HG02884 (cell line): ENCODE measurements around the gene RGS6.

Experiments used
- ATAC-seq: cut with Tn5 transposase; IDR thresholded peaks from one replicate; pipeline ENCODE4 v1.9.1; 2021; ENCODE audit warnings: mild to moderate bottlenecking, moderate library complexity; ENCODE audit not compliant: unreplicated experiment

RGS6 gene

DNA sequence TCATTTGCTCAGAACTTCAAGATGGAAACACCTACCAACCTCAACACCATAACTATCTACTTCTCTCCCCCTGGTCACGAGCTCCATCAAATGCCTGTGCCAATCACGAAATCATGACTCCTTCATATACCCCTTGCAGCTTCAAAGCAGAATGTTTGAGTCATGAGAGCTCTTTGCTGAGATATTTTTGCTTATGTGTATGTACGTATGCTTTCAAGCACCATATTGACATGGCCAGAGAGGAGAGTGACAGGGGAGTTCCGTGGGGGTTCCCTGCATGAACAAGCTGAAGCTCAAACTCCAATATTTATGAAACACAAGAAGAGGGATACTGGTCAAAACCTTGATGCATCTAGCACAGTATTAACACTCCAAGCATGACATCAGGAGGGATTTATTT, 587.3 kb downstream of the RGS6 start:
- peak; percentile 2 for ATAC-seq

DNA sequence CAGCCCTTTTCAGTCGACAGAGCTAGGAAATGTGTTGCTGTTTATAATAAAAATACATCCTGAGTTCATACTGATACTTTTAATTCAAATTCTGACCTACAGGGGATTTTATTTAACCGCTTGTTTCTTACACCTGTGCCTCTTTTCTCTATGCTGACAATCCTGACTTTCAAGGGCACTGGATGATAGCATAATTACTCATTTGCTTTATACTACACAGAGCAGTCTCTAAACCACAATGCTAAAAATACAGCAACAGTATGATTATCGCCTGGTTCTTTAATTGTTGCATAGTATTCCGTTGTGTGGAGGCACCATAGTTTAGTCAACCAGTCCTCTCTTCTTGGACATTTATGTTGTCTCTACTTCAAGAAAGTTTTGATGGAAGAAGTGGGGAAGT, 588.8 kb downstream of the RGS6 start:
- ATAC-seq = peak; percentile 41

DNA sequence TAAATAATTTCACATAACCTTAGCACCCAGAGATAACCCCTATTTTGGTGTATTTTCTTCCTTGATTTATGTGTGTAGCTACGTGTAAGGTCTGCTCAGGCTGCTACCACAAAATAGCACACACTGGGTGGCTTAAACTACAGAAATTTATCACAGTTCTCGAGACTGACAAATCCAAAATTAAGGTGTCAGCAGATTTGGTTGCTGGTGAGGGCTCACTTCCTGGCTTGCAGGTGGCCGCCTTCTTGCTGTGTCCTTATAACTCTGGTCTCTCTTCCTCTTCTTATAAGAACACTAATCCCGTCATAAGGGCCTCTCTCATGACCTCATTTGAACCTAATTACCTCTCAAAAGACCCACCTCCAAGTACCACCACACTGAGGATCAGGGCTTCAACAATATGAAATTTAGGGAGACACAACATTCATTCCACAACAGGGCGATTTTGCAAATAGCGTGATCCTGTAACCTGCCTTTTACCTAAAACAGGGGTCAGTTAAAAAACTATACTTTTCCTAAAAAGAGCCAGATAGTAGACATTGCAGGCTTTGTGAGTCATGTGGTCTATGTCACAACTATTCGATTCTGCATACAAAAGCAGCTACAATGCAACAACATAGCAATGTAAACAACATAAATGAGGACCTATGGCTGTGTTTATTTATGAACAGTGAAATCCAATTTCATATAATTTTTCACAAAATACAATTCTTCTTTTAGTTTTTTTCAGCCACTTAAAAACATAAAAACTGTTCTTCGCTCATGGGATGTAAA, 589.9 kb downstream of the RGS6 start:
- no peak for ATAC-seq

DNA sequence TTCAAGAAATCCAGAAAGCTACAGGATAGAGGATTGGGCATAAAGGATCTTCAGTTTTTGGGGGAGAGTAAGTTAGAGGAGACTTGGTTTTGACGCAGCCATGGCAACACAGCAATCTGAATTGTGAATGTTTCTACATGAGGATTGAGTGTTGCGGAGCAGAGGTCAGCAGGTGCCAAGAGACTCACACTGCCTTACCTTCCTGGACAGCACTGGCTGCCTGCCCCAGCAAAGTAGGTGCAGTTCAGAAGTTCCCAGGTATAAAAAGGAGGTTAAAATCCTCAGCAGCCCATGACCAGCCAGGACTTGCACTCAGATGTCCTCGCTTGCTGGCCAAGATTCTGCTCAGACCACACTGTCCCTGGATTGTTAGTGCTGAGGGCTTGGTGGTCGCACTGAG, 590.6 kb downstream of the RGS6 start:
- no peak for ATAC-seq

DNA sequence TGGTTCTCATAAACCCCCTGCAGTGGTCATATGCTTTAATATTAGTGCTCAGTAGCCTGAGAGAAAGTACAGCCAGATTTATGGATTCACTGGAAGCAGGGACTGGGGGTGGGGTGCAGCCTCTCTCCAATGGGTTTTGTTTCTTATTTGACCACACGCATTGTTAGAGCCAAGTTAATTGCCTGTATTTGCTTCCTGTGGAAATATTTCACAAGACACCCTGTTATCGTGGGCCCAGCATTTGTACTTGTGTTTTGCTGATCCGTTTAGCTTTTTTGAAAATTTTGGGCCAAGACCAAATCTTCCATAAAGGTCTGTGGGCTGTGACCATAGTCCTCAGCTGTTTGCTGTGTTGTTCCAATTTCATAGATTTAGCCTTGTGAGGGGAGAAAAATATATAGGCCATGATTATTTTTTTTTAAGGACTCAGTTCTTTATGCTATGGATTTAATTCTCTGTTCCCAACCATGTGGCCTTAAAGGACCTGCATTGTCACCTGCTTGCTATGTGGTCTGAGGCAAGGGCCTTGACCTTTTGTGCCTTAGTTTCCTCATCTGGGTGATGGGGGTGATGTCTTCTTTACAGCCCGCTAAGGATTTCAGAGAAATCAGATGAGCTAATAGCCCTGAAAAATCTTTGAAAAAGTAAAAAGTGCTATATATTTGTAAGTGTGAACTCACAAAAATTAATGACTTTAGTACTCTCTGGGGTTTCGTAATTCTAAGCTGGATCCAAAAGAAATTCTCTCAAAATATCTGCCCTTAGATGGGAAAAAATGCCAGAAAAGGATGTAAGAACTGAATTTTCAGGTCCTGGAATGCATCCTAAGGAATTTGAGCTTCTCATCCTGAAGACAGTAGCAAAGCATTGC, 591.4 kb downstream of the RGS6 start:
- no peak for ATAC-seq

DNA sequence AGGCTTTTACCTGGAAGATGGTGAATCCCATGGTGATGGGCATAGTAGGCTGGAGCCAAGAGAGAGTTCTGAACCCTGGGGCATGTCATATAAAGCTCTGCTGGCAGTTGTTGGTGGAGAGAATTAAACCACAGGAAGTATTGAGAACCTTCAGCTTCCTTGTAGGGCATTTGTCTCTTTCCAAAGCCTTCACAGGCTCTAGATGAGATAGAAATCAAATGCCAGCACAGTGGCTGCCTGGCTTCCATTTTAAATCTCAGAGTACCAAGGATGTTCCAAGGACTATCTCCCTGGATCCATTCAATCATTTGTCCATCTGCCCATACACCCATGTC, 592.0 kb downstream of the RGS6 start:
- no peak for ATAC-seq

DNA sequence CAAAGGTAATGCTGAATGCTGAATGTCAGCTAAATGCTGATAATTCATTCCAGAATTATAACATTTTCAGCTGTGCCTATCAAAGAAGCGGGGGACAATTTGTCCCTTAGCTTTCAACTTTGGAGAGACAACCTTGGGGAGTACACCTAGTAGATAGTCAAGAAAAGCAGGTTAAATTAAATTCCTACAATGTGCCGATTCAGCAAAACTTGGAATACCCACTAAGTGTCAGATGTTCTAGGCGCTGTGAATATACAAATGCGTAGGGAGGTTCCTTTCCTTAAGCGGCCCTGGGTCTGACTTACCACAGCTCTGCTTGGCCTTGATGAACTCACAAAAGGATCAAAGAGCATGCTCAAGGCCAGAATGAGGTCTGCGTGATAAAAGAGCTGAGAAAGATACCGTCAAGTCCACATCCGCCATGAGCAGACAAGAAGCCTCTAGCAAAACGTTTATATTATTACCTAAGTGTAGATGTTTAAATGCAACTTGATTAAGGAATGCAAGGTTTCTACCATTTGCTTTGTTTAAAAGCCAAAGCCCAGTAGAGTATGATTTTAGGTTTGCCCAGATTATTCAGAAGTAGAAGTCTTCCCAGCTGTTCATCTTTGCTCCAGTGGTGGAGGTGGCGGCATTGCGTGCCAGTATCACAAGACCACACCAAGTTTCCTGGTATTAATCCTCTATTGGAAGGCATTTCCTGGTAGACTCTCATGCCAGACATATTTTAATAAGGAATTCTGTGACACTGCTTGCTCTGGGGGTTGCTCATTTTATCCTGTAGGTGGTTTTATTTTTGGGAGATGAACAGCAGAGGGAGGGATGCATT, 593.1 kb downstream of the RGS6 start:
- no peak for ATAC-seq

DNA sequence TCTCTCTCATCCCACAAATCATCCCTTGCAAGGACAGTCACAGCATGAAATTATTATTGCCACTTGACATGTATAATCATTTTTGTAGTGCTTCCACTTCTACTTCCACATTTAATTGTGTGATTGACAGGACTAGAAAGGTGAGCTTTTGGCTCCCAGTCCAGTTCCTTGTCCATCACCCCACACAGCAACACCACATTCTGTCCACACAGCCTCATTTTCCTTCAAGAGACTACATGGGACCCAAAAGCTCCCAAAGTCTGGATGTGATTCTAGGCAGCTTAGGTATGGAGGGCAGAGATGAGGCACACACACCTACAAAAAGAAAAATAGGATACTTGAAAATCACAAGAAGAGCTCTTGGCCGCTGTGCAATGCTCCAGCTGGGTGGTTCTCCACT, 595.4 kb downstream of the RGS6 start:
- ATAC-seq = no peak

DNA sequence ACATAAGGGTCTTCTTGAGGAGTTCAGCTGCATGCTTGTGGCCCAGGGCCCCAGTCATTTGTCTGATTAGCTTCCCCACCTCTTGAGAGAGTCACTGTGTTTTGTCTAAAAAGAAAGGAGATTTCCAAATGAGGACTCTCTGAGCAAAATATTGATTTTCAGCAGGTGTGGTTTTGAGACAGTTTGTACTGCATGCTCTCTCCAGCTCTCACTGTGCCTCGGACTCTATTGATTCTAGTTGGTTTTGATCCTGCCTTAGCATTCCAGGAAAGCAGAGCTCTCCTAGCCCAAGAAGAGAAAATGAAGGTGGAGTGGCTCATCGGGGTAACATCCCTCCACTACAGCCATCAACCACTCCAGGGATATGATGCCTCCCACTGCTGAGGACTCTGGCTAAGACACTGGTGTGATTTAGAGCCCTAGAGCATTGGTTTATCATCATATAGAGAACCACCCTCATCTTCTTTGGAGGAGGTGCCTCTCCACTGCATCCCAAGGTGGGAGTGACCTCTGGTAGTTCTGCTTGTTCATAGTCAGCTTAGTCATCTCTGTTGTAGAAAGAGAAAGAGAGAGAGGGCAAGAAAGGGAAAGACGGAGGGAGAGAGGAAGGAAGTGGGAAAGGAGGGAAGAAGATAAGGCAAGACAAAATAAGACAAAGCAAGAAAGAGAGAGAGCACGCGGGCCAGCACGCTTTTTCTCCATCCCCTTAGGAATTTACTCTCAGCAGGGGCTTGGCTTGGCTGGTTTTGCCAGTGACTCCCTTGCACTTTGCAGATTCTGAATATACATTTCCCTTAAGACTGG, 596.0 kb downstream of the RGS6 start:
- no peak for ATAC-seq

DNA sequence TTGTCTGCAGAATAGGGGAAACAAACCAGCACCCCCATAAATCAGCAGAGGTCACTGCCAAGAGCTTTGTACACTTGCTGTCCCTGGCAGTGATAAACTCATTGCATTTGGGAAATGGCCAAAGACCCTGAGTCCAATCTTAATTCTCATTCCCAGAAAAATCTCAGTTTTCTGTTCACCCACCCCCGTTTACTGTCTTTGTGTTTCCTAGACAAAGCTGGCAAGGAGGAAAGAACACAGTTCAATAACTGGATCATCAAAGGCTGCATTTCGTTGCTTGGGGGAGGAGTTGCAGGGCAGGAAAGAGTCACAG, 596.6 kb downstream of the RGS6 start:
- no peak for ATAC-seq

DNA sequence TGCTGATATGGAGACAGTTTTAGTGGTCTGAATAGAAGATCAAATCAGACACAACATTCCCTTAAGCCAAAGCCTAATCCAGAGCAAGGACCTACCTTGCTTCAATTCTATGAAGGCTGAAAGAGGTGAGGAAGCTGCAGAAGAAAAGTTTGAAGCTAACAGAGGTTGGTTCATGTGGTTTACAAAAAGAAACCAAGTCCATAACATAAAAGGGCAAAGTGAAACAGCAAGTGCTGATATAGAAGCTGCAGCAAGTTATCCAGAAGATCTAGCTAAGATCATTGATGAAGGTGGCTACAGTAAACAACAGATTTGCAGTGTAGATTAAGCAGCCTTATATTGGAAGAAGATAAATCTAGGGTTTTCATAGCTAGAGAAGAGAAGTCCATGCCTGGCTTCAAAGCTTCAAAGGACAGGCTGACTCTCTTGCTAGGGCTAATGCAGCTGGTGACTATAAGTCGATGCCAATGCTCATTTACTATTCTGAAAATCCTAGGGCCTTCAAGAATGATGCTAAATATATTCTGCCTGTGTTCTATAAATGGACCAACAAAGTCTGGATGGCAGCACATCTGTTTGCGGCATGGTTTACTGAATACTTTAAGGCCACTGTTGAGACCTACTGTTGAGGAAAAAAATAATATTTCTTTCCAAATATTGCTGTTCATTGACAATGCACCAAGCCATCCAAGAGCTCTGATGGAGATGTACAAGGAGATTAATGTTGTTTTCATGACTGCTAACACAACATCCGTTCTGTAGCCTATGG, 600.6 kb downstream of the RGS6 start:
- ATAC-seq = no peak

DNA sequence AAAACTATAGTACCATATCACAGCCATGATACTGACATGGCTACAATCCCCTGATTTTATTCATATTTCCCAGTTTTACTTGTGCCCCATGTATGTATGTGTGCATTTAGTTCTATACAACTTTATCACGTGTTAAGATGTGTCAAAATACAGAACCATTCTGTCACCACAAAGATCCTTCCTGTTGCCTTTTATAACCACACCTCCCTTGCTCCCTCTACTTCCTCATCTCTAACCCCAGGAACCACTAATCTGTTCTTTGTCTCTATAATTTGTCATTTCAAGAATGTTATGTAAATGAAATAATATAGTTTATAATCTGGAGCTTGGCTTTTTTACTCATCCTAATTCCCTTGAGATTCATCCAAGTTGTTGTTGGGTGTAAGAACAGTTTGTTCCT, 603.3 kb downstream of the RGS6 start:
- ATAC-seq = peak; percentile 57

DNA sequence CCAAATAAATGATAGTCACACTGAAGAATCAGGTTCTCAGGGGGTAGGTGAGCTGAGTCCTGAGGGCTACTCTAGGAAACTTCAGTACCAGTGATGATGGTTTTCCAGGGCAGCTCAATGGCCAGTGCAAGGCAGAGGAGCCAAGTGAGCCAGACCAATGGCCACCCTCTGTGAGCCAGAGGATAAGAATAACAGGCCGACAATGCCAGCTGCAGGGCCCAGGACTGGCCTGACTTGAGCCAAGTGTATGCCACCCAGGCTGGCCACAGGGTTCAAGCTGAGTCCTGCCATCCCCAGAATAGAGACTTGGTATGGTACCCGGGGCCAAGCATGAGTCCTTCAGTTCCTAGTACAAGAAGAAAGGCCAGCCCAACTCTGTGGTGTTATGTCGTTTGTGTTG, 606.2 kb downstream of the RGS6 start:
- no peak for ATAC-seq

DNA sequence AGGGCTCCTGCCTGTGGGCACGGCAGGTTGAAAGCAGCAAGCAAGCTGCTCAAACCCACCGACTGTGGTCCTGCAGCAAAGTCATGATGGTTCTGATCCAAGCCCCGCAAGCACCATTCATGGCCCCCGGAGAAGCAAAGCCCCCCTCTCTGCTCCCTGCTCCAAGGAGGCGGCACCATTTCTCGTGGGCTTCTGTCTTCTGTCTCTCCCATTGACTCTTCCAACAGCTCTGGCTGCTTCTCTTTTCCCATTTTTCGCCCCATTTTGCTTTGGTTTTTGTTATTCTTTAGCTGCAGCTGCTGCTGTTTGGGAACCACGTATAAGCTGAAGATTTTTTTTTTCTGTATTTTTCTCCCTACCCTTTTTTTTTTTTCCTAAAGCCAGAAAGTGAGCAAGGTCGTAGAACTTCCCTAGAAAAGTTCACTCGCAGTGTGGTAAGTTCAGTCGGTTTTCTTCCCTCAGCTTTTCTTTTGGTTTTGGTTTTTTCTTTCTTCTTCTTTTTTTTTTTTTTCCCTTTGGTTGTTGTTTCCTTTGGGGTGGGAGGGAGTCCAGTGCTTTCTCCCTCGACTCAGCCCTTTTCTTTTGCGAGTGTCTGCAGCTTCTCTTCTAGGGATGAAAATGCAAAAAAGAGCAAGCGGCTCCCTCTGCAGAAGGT, 607.6 kb downstream of the RGS6 start:
- no peak for ATAC-seq

DNA sequence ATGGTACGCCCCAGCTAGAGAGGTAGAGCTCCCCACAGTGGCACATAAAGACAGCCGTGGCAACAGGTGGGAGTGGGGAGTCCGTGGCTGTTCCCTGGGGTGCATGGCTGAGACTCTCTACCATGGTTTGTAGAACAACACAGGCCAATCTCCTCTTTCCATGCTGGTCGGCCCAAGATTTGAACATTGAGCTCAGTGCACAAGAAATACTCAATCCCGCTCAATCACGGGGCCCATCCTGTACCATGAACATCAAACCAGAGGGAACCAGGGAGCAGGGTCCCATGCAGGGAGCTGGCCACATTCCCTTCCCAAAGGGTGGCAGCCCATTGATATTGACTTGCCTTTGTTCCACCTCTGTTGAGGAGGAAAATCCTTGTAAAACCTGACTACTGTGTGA, 608.6 kb downstream of the RGS6 start:
- ATAC-seq = no peak

DNA sequence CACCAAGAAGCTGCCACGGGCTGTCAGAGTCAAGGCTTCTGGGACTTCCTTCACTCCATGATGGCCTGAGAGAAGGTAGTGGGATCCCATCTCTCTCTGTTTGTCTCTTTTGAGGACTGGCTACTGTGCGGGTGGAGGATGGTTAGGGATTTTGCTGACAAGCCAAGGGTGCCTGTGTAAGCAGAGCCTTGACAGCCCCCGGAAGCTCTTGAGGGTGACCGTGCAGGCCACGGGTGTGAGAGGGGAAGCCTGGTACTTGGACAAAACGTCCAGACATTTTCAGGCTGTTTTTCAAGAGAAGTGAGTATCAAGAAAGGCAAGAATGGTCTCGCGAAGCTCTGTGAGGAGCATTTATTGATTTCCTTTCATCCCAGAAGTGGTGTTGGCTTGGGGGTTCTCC, 609.3 kb downstream of the RGS6 start:
- ATAC-seq = no peak

DNA sequence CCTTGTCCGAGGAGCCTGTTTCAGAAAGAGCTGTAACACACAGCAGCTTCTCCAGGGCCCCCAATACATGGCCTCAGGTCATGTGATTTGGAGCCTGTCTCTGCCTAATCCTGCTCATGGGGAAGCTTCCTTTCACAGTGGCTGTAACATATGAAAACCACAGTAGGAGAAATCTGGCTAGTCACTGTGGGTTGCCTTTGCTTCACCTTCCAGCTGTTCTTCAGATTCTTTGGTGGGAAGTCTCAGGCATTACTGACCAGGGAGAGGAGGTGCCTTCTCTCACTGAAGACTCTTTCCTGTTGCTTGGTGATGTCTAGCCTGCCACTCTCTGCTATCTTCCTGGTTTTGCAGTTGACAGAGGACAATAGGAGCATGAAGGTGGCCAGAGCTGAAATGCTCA, 611.1 kb downstream of the RGS6 start:
- ATAC-seq = no peak

DNA sequence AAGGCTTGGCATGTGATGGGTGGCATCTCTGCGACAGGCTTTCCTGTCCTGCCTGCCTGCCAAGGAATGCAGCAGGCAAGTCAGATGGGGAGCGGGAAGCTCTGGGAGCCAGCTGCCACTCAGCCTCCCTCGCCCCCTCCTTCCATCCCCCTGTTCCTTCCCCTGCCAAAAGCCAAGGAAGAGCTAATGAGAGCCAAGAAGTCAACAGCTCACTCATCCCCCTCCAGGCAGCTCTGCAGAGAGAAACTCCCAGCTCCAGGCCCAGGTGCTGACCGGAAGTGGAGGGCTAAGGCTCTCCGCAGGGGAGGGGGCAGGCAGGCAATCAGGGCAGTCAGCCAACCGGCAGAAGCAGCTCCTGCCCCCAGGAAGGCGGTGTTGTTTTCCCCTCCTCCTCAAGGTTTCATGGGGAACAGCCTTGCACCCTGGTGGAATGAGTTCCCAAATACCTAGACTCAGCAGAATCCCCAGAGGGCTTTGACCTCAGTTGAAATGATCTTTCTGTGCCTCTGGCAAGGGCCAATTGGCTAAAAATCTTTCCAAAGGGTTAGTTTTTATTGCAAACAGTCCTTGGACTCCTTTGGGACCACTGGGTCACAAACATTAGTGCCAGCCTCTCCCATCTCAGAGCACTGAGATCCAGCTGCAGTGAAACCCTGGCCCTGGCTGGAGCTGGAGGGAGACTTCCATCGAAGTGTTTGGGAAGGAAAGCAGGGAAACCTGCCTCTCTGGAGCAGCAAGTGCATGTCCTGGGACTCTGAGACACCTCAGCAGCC, 612.6 kb downstream of the RGS6 start:
- ATAC-seq = no peak
